Measurements from ENCODE around the gene ATAD1. TPM values are rescaled to one million over a fixed set of nuclear protein-coding genes. Genes with fewer than 3 reads are reported as not detected.

The ATAD1 gene
- total RNA-seq, 1 donor: 51.8 TPM

DNA sequence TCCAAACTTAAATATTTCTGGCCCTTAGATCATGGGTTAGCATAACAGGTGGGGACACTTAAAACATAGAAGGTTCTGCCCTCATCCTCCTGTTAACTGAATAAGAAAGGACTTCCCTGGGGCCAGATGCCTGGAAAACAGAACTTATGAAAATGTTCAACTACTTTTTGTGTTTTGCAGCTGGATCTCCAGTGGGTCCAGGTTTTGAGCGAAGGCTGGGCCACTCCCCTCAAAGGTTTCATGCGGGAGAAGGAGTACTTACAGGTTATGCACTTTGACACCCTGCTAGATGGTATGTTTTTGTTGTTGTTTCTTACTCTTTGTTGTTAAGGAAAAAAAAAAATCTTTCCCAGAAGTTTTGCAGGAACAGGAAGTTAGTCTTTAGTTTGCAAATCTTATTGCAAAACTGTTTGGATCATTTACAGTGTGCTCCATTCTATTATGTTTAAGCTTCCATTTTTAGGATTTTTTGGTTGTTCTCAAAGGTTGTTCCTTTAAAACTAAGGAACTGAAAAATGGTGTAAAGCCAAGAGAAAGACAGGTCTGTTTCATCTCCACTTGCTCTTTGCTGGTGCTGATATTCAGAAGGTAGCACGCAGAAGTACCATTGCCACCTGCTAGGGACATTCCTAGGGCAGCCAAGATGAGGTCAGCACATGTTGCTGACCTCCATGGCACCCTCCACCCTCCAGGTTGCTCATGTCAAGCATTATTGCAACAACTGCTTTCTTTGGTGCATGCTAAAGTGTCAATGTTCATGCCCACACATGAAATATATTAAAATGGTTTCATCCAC is 102.3 kb downstream of the ATAD1 start:
- H3K4me3 ChIP-seq (ENCODE audit: low read depth, low read length): no peak overlapping the region
- TF ChIP-seq, protein P1, sequence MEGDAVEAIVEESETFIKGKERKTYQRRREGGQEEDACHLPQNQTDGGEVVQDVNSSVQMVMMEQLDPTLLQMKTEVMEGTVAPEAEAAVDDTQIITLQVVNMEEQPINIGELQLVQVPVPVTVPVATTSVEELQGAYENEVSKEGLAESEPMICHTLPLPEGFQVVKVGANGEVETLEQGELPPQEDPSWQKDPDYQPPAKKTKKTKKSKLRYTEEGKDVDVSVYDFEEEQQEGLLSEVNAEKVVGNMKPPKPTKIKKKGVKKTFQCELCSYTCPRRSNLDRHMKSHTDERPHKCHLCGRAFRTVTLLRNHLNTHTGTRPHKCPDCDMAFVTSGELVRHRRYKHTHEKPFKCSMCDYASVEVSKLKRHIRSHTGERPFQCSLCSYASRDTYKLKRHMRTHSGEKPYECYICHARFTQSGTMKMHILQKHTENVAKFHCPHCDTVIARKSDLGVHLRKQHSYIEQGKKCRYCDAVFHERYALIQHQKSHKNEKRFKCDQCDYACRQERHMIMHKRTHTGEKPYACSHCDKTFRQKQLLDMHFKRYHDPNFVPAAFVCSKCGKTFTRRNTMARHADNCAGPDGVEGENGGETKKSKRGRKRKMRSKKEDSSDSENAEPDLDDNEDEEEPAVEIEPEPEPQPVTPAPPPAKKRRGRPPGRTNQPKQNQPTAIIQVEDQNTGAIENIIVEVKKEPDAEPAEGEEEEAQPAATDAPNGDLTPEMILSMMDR (IDR thresholded peaks at IDR 0.05; ENCODE audit: insufficient read depth, low read length): no peak
- no peak for DNase-seq (ENCODE audit: low read depth)

DNA sequence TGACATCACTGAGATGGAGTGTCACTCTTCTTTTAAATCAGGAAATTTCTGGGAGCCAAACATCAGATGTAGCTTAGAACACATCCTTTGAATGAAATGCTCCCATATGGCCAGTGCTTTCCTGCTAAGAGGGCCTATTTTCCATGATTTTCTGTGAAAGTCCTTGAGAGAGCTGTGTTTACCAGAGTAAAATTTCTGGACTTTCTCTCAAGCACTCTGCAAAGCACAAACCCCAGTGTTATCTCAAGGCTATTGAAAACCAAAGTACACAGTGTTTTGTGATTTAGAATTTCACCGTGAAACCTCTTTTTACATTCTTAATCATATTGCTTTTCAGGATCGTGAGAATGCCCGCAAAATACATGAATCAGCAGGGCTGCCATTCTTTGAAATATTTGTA is 104.3 kb downstream of the ATAD1 start:
- H3K4me3 ChIP-seq (ENCODE audit: low read depth, low read length): no peak overlapping the region
- TF ChIP-seq, protein P1 (IDR thresholded peaks at IDR 0.05; ENCODE audit: insufficient read depth, low read length): no peak
- DNase-seq (ENCODE audit: low read depth): no peak

GRCh38 chr10:87712913-87713616 is 105.0 kb downstream of the ATAD1 start:
- no peak overlapping the region for H3K4me3 ChIP-seq (ENCODE audit: low read depth, low read length)
- DNase-seq (ENCODE audit: low read depth): no peak
- TF ChIP-seq, protein P1 (IDR thresholded peaks at IDR 0.05; ENCODE audit: insufficient read depth, low read length): no peak

- TF ChIP-seq, protein P1 (IDR thresholded peaks at IDR 0.05; ENCODE audit: insufficient read depth, low read length): no peak
Observed at GRCh38 chr10:87707254-87707653, 110.8 kb downstream of the ATAD1 start.

DNA sequence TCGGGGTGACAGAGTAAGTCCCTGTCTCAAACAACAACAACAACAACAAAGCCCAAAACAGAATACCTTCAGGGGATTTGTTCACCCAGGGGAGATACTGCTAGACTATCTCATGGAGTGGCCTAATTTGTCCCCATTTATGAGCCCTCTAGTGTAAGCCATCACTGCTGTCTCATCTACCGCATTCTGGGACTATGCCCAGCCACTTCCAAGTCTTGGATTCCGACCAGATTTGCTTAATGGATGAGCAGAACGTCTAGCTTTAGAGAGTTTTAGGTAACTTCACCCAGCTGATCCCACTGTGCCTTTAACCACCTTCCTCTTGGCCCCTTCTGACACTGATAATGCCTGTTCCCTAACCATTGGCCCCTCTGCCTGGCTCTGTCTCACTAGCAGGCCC is 111.3 kb downstream of the ATAD1 start:
- peak; percentile 23 for DNase-seq (ENCODE audit: low read depth)
- TF ChIP-seq, protein P1 (IDR thresholded peaks at IDR 0.05; ENCODE audit: insufficient read depth, low read length): no peak
- no peak overlapping the region for H3K4me3 ChIP-seq (ENCODE audit: low read depth, low read length)

More at GRCh38 chr10:87707254-87707653, 110.8 kb downstream of the ATAD1 start:
- H3K4me3 ChIP-seq (ENCODE audit: low read depth, low read length): no peak overlapping the region
- DNase-seq (ENCODE audit: low read depth): no peak

- peak; percentile 51 for DNase-seq (ENCODE audit: low read depth)
- H3K4me3 ChIP-seq (ENCODE audit: low read depth, low read length): no peak overlapping the region
- TF ChIP-seq, protein P1 (IDR thresholded peaks at IDR 0.05; ENCODE audit: insufficient read depth, low read length): no peak
Observed at GRCh38 chr10:87705339-87705738, 112.7 kb downstream of the ATAD1 start.
